HepG2 (cell line): ENCODE results near the gene MDP1. TPM values are rescaled to one million over a fixed set of nuclear protein-coding genes. Genes with fewer than 3 reads are reported as not detected.

Source experiments
- AGO1 ChIP-seq: fragments of 200-400 bp; formaldehyde crosslinking; IDR thresholded peaks from 2 replicates; pipeline ENCODE4 v1.6.1; 2017; ENCODE audit warnings: mild to moderate bottlenecking, low read depth, low read length, moderate library complexity; ENCODE audit not compliant: poor library complexity, severe bottlenecking
- AGO2 ChIP-seq: fragments of 200-400 bp; formaldehyde crosslinking; optimal IDR thresholded peaks from 2 replicates; pipeline ENCODE3; 2017; ENCODE audit warnings: mild to moderate bottlenecking, low read depth, low read length, moderate library complexity
- ARHGAP35 ChIP-seq: sonication (generic); formaldehyde crosslinking; IDR thresholded peaks from 2 replicates; pipeline ENCODE4 v1.9.0; 2022; ENCODE audit warnings: mild to moderate bottlenecking, inconsistent platforms, moderate library complexity, missing genetic modification reagents, borderline replicate concordance
- CENPT ChIP-seq: sonication (generic); formaldehyde crosslinking; IDR thresholded peaks from 2 replicates; pipeline ENCODE4 v1.8.0; 2022; ENCODE audit warnings: low read depth, mild to moderate bottlenecking, moderate library complexity, missing genetic modification reagents
- E2F1 ChIP-seq: sonication (generic); formaldehyde crosslinking; IDR thresholded peaks from 2 replicates; pipeline ENCODE4 v1.5.0; 2020; ENCODE audit warnings: missing genetic modification reagents
- ELF4 ChIP-seq: sonication (generic); formaldehyde crosslinking; IDR thresholded peaks from 2 replicates; pipeline ENCODE4 v1.5.0; 2020; ENCODE audit warnings: missing genetic modification reagents, mild to moderate bottlenecking, moderate library complexity, borderline replicate concordance
- HMGXB4 ChIP-seq, 2 experiments: sonication (generic) in 1 of 2; formaldehyde crosslinking in 1 of 2; IDR thresholded peaks; 2 replicates each; pipeline versions ENCODE4 v1.4.0 to v1.6.1; 2018 to 2020; ENCODE audit warnings: missing genetic modification reagents in 2 of 2, borderline replicate concordance in 1 of 2, low read depth in 1 of 2, mild to moderate bottlenecking in 1 of 2, missing biosample characterization in 1 of 2
- HOXA3 ChIP-seq: sonication (generic); formaldehyde crosslinking; IDR thresholded peaks from 2 replicates; pipeline ENCODE4 v1.5.0; 2020; ENCODE audit warnings: missing genetic modification reagents
- HOXD1 ChIP-seq: sonication (generic); formaldehyde crosslinking; IDR thresholded peaks from 2 replicates; pipeline ENCODE4 v1.5.0; 2020; ENCODE audit warnings: missing genetic modification reagents
- MAF1 ChIP-seq: sonication (generic); formaldehyde crosslinking; IDR thresholded peaks from 2 replicates; pipeline ENCODE4 v1.5.0; 2020; ENCODE audit warnings: missing genetic modification reagents, borderline replicate concordance
- MEIS2 ChIP-seq: sonication (generic); formaldehyde crosslinking; IDR thresholded peaks from 2 replicates; pipeline ENCODE4 v1.9.0; 2021; ENCODE audit warnings: mild to moderate bottlenecking, missing genetic modification reagents
- NFKBIZ ChIP-seq: IDR thresholded peaks from 2 replicates; pipeline ENCODE4 v1.6.1; 2018; ENCODE audit warnings: missing genetic modification reagents, missing compliant biosample characterization
- PBX2 ChIP-seq: IDR thresholded peaks from 2 replicates; pipeline ENCODE4 v1.6.1; 2016; ENCODE audit warnings: control low read depth
- TCF7 ChIP-seq: sonication (generic); IDR thresholded peaks from 2 replicates; pipeline ENCODE4 v1.6.1; 2016; ENCODE audit warnings: antibody characterized with exemption, low read depth
- ZNF20 ChIP-seq: sonication (generic); formaldehyde crosslinking; IDR thresholded peaks from 2 replicates; pipeline ENCODE4 v1.4.0; 2020; ENCODE audit warnings: mild to moderate bottlenecking, moderate library complexity, missing genetic modification reagents
- ZZZ3 ChIP-seq: sonication (generic); formaldehyde crosslinking; IDR thresholded peaks from 2 replicates; pipeline ENCODE4 v1.4.0; 2020; ENCODE audit warnings: missing genetic modification reagents, mild to moderate bottlenecking, borderline replicate concordance
- polyA plus RNA-seq, 8 experiments: library from polyadenylated mRNA; depleted of rRNA in 3 of 8; stranded (reverse) in 7 of 8; unstranded in 1 of 8; fragments of >200 nt; fragmentation: Illumina TruSeq in 4 of 8; extraction: Trizol in 4 of 8; gene quantifications; 2 replicates each; pipeline versions ENCODE4 v1.2.1 to v1.2.3, GENCODE V29; 2011 to 2016; ENCODE audit warnings: low read depth in 4 of 8, missing spikeins in 1 of 8, mixed read lengths in 1 of 8; ENCODE audit not compliant: insufficient read depth in 1 of 8
- total RNA-seq, 5 experiments: library from RNA; depleted of rRNA; stranded (reverse); fragments of >200 nt; fragmentation: Illumina TruSeq; extraction: Trizol; gene quantifications; 2 replicates each; pipeline ENCODE4 v1.2.3, GENCODE V29; 2016; ENCODE audit warnings: low read depth in 1 of 5
- TF ChIP-seq, protein P1 (sequence below): sonication (generic); formaldehyde crosslinking; IDR thresholded peaks from 2 replicates; pipeline ENCODE4 v1.4.0; 2020; ENCODE audit warnings: mild to moderate bottlenecking, missing genetic modification reagents
- TF ChIP-seq, protein P2 (sequence below): IDR thresholded peaks from 2 replicates; pipeline ENCODE4 v1.6.1; 2016; ENCODE audit warnings: missing genetic modification reagents, missing compliant biosample characterization
- TF ChIP-seq, protein P3 (sequence below): sonication (generic); formaldehyde crosslinking; IDR thresholded peaks from 2 replicates; pipeline ENCODE4 v1.8.0; 2022; ENCODE audit warnings: mild to moderate bottlenecking, missing genetic modification reagents, moderate library complexity

Gene MDP1
- total and polyA plus RNA-seq, 2 of the 13 experiments (the other 11 are each of a cell fraction or from before 2014, with no cell fraction given): 44.1 to 48.7 TPM

GRCh38 chr14:24231263-24232120 is 15.6 kb upstream of the MDP1 start (continued):
- TF ChIP-seq ARHGAP35 (CRISPR knock-in tag) (0 out of 2 replicates have a peak, but pooled peaks have one; percentile 66), ZZZ3 (CRISPR knock-in tag) (no peak), HOXA3 (CRISPR knock-in tag) (no peak), HOXD1 (CRISPR knock-in tag) (no peak), AGO2 (no peak), E2F1 (CRISPR knock-in tag) (no peak), ZNF20 (CRISPR knock-in tag) (no peak; the same call in 1 of the 2 replicates), MAF1 (CRISPR knock-in tag) (no peak), NFKBIZ (CRISPR knock-in tag) (no peak; the same call in 1 of the 2 replicates), TCF7 (no peak), HMGXB4 (CRISPR knock-in tag; IDR thresholded peaks at IDR 0.05; ENCODE audit: borderline replicate concordance in 1 of 2, low read depth in 1 of 2) (peak in 1 of 2 experiments; percentile 0; a peak in 1 of 4 replicates), AGO1 (no peak), PBX2 (no peak), MEIS2 (0 out of 2 replicates have a peak, but pooled peaks have one; percentile 5), CENPT (no peak; the same call in 1 of the 2 replicates), ELF4 (CRISPR knock-in tag) (no peak)
- TF ChIP-seq, protein P1, sequence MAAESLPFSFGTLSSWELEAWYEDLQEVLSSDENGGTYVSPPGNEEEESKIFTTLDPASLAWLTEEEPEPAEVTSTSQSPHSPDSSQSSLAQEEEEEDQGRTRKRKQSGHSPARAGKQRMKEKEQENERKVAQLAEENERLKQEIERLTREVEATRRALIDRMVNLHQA (CRISPR knock-in tag): no peak
- TF ChIP-seq, protein P2, sequence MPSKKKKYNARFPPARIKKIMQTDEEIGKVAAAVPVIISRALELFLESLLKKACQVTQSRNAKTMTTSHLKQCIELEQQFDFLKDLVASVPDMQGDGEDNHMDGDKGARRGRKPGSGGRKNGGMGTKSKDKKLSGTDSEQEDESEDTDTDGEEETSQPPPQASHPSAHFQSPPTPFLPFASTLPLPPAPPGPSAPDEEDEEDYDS (CRISPR knock-in tag): no peak
- TF ChIP-seq, protein P3, sequence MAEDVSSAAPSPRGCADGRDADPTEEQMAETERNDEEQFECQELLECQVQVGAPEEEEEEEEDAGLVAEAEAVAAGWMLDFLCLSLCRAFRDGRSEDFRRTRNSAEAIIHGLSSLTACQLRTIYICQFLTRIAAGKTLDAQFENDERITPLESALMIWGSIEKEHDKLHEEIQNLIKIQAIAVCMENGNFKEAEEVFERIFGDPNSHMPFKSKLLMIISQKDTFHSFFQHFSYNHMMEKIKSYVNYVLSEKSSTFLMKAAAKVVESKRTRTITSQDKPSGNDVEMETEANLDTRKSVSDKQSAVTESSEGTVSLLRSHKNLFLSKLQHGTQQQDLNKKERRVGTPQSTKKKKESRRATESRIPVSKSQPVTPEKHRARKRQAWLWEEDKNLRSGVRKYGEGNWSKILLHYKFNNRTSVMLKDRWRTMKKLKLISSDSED: no peak
